WTC11 (cell line): ENCODE data around the gene NAALADL2. TPM values are rescaled to one million over a fixed set of nuclear protein-coding genes. Genes with fewer than 3 reads are reported as not detected.

Source experiments
- ATAC-seq: fragments of 200-7000 bp; cut with Tn5 transposase; 2 replicates; pipeline ENCODE4 v1.10.0; 2021; ENCODE audit warnings: mild to moderate bottlenecking, moderate library complexity
- CTCF ChIA-PET: fragments of 300-600 bp; sonication (Branson Sonifier 250); formaldehyde crosslinking; loops from one replicate; lab custom pipeline; 2021; ENCODE audit warnings: antibody characterized with exemption; lab: Charles Lee
- POLR2A ChIA-PET: fragments of 350-600 bp; sonication (Branson Sonifier 250); formaldehyde crosslinking; loops from one replicate; lab custom pipeline; 2021; ENCODE audit warnings: antibody characterized with exemption; lab: Charles Lee
- DNase-seq: peaks from one replicate; pipeline ENCODE4 v3.0.0; 2021; ENCODE audit warnings: low spot score
- H3K27ac Mint-ChIP-seq: 2 replicates; pipeline ENCODE4 v1.8.0; 2021; ENCODE audit warnings: mixed read lengths
- H3K27me3 Mint-ChIP-seq: 2 replicates; pipeline ENCODE4 v1.8.0; 2021; ENCODE audit warnings: low read depth, mild to moderate bottlenecking, moderate library complexity, mixed read lengths
- H3K36me3 Mint-ChIP-seq: 2 replicates; pipeline ENCODE4 v1.8.0; 2021; ENCODE audit warnings: mixed read lengths
- H3K4me1 Mint-ChIP-seq: 2 replicates; pipeline ENCODE4 v1.8.0; 2022; ENCODE audit warnings: mixed read lengths
- H3K4me3 Mint-ChIP-seq: 2 replicates; pipeline ENCODE4 v1.8.0; 2021; ENCODE audit warnings: mild to moderate bottlenecking, moderate library complexity, mixed read lengths
- H3K9me3 Mint-ChIP-seq: 2 replicates; pipeline ENCODE4 v1.8.0; 2021; ENCODE audit warnings: mixed read lengths
- EMX1 ChIP-seq: fragments of 250-450 bp; sonication (Bioruptor Pico); IDR thresholded peaks from 2 replicates; pipeline ENCODE4 v1.8.0; 2021; ENCODE audit warnings: mild to moderate bottlenecking
- ESRRA ChIP-seq: sonication (generic); formaldehyde crosslinking; IDR thresholded peaks from 2 replicates; pipeline ENCODE4 v1.8.1; 2022; ENCODE audit warnings: mild to moderate bottlenecking, missing genetic modification reagents, borderline replicate concordance
- GABPB1 ChIP-seq: sonication (generic); formaldehyde crosslinking; IDR thresholded peaks from 2 replicates; pipeline ENCODE4 v1.8.1; 2023; ENCODE audit warnings: mild to moderate bottlenecking, missing genetic modification reagents
- KAT7 ChIP-seq: sonication (generic); formaldehyde crosslinking; IDR thresholded peaks from 2 replicates; pipeline ENCODE4 v1.8.1; 2023; ENCODE audit warnings: missing genetic modification reagents, mild to moderate bottlenecking, borderline replicate concordance
- MXD4 ChIP-seq: fragments of 250-450 bp; sonication (Bioruptor Pico); IDR thresholded peaks from 2 replicates; pipeline ENCODE4 v1.8.0; 2021; ENCODE audit warnings: mild to moderate bottlenecking, moderate library complexity, borderline replicate concordance
- OVOL2 ChIP-seq: fragments of 250-450 bp; sonication (Bioruptor Pico); IDR thresholded peaks from 2 replicates; pipeline ENCODE4 v1.9.0; 2021; ENCODE audit warnings: mild to moderate bottlenecking, borderline replicate concordance
- RORB ChIP-seq: fragments of 250-450 bp; sonication (Bioruptor Pico); IDR thresholded peaks from 2 replicates; pipeline ENCODE4 v1.9.0; 2021; ENCODE audit warnings: mild to moderate bottlenecking
- SMAD4 ChIP-seq: sonication (generic); formaldehyde crosslinking; IDR thresholded peaks from 2 replicates; pipeline ENCODE4 v1.8.0; 2022; ENCODE audit warnings: mild to moderate bottlenecking, missing genetic modification reagents
- TEAD4 ChIP-seq: sonication (generic); formaldehyde crosslinking; IDR thresholded peaks from 2 replicates; pipeline ENCODE4 v1.8.0; 2022; ENCODE audit warnings: mild to moderate bottlenecking, missing genetic modification reagents
- TP53 ChIP-seq: sonication (generic); formaldehyde crosslinking; IDR thresholded peaks from 2 replicates; pipeline ENCODE4 v1.8.1; 2023; ENCODE audit warnings: mild to moderate bottlenecking, missing genetic modification reagents
- ZNF317 ChIP-seq: sonication (generic); formaldehyde crosslinking; IDR thresholded peaks from 2 replicates; pipeline ENCODE4 v1.8.1; 2023; ENCODE audit warnings: low read depth, mild to moderate bottlenecking, moderate library complexity, missing genetic modification reagents, borderline replicate concordance
- total RNA-seq: library from RNA; stranded (reverse); gene quantifications from 3 replicates; pipeline ENCODE4 v1.2.3, GENCODE V29; 2021
- TF ChIP-seq, protein P1 (sequence below): sonication (generic); formaldehyde crosslinking; conservative IDR thresholded peaks from 2 replicates; pipeline ENCODE4 v1.8.1; 2023; ENCODE audit warnings: mild to moderate bottlenecking, low read depth, missing genetic modification reagents, moderate library complexity
- TF ChIP-seq, protein P2 (sequence below): sonication (generic); formaldehyde crosslinking; IDR thresholded peaks from 2 replicates; pipeline ENCODE4 v1.8.1; 2022; ENCODE audit warnings: missing genetic modification reagents, borderline replicate concordance
- TF ChIP-seq, protein P3 (sequence below): sonication (generic); formaldehyde crosslinking; IDR thresholded peaks from 2 replicates; pipeline ENCODE4 v1.8.0; 2023; ENCODE audit warnings: missing genetic modification reagents
- TF ChIP-seq, protein P4 (sequence below): fragments of 250-450 bp; sonication (Bioruptor Pico); IDR thresholded peaks from 2 replicates; pipeline ENCODE4 v1.8.0; 2021; ENCODE audit warnings: mild to moderate bottlenecking
- TF ChIP-seq, protein P5 (sequence below): sonication (generic); formaldehyde crosslinking; IDR thresholded peaks from 2 replicates; pipeline ENCODE4 v1.8.0; 2023; ENCODE audit warnings: missing genetic modification reagents, mild to moderate bottlenecking, borderline replicate concordance
- TF ChIP-seq, protein P6 (sequence below): sonication (generic); formaldehyde crosslinking; IDR thresholded peaks from 2 replicates; pipeline ENCODE4 v1.8.1; 2022; ENCODE audit warnings: mild to moderate bottlenecking, missing genetic modification reagents, moderate library complexity, borderline replicate concordance

NAALADL2 gene
- total RNA-seq, 1 experiment from 2014 or later, result 1.2 TPM

DNA sequence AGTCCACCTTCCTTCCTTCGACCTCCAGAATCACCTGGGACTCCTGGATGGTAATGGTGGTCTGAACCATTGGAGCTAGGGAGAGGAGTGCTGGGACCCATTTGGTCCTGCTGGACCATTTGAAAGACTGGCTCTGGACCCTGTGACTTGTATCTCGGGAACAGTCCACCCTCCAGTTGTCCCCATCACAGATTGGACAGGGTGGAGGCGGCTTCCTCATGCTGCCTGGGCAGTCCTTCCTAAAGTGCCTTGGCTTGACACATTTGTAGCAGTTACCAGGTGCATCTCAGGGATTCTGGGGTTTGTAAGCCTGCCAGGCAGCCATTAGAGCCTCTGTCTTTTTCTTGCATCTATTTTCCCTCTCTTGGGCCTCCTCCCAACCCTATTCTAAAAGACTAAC lies 758.1 kb downstream of the NAALADL2 start (continued):
- TF ChIP-seq, protein P1, sequence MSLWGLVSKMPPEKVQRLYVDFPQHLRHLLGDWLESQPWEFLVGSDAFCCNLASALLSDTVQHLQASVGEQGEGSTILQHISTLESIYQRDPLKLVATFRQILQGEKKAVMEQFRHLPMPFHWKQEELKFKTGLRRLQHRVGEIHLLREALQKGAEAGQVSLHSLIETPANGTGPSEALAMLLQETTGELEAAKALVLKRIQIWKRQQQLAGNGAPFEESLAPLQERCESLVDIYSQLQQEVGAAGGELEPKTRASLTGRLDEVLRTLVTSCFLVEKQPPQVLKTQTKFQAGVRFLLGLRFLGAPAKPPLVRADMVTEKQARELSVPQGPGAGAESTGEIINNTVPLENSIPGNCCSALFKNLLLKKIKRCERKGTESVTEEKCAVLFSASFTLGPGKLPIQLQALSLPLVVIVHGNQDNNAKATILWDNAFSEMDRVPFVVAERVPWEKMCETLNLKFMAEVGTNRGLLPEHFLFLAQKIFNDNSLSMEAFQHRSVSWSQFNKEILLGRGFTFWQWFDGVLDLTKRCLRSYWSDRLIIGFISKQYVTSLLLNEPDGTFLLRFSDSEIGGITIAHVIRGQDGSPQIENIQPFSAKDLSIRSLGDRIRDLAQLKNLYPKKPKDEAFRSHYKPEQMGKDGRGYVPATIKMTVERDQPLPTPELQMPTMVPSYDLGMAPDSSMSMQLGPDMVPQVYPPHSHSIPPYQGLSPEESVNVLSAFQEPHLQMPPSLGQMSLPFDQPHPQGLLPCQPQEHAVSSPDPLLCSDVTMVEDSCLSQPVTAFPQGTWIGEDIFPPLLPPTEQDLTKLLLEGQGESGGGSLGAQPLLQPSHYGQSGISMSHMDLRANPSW (CRISPR knock-in tag), result no peak
- no peak for TF ChIP-seq ESRRA (CRISPR knock-in tag)

DNA sequence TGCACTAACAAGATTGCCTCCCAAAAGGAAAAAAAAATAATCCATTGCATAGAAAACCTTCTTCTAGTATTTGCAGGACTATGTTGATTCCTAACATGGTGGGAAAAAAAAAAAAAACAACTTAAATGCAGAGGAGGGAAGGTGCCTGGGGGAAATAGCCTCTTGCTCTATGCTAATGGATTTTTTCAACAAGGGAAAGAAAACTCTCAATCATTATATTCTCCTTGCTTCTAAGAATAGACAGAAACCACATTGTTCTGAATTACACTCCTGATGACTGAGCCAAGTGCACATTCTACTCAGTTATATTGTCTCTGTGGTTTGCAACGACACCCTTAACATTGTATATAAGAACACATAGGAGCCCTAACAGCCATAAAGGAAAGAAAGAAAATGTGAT lies 760.2 kb downstream of the NAALADL2 start:
- Mint-ChIP-seq H3K4me1 (0 out of 2 replicates have a peak, but pooled peaks cover 6% of the 10 kb centered on the region), H3K9me3 (peaks cover 11% of the 10 kb centered on the region), H3K36me3 (no peaks in the 10 kb centered on the region), H3K4me3 (no peak overlapping the region), H3K27me3 (no peaks in the 10 kb centered on the region), H3K27ac (no peak overlapping the region)
- CTCF ChIA-PET, result no interaction called here
- DNase-seq (no peak), ATAC-seq (no peak)
- POLR2A ChIA-PET, result no interaction called here
- TF ChIP-seq, protein P2, sequence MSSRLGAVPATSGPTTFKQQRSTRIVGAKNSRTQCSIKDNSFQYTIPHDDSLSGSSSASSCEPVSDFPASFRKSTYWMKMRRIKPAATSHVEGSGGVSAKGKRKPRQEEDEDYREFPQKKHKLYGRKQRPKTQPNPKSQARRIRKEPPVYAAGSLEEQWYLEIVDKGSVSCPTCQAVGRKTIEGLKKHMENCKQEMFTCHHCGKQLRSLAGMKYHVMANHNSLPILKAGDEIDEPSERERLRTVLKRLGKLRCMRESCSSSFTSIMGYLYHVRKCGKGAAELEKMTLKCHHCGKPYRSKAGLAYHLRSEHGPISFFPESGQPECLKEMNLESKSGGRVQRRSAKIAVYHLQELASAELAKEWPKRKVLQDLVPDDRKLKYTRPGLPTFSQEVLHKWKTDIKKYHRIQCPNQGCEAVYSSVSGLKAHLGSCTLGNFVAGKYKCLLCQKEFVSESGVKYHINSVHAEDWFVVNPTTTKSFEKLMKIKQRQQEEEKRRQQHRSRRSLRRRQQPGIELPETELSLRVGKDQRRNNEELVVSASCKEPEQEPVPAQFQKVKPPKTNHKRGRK, result no peak
- TF ChIP-seq EMX1 (CRISPR knock-in tag), result no peak
- TF ChIP-seq, protein P3, sequence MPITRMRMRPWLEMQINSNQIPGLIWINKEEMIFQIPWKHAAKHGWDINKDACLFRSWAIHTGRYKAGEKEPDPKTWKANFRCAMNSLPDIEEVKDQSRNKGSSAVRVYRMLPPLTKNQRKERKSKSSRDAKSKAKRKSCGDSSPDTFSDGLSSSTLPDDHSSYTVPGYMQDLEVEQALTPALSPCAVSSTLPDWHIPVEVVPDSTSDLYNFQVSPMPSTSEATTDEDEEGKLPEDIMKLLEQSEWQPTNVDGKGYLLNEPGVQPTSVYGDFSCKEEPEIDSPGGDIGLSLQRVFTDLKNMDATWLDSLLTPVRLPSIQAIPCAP (CRISPR knock-in tag), result no peak
- TF ChIP-seq ESRRA (CRISPR knock-in tag), result no peak
- no peak for TF ChIP-seq MXD4 (CRISPR knock-in tag)
- TF ChIP-seq KAT7, result no peak
- TF ChIP-seq, protein P4, sequence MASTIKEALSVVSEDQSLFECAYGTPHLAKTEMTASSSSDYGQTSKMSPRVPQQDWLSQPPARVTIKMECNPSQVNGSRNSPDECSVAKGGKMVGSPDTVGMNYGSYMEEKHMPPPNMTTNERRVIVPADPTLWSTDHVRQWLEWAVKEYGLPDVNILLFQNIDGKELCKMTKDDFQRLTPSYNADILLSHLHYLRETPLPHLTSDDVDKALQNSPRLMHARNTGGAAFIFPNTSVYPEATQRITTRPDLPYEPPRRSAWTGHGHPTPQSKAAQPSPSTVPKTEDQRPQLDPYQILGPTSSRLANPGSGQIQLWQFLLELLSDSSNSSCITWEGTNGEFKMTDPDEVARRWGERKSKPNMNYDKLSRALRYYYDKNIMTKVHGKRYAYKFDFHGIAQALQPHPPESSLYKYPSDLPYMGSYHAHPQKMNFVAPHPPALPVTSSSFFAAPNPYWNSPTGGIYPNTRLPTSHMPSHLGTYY (CRISPR knock-in tag), result no peak
- TF ChIP-seq, protein P5, sequence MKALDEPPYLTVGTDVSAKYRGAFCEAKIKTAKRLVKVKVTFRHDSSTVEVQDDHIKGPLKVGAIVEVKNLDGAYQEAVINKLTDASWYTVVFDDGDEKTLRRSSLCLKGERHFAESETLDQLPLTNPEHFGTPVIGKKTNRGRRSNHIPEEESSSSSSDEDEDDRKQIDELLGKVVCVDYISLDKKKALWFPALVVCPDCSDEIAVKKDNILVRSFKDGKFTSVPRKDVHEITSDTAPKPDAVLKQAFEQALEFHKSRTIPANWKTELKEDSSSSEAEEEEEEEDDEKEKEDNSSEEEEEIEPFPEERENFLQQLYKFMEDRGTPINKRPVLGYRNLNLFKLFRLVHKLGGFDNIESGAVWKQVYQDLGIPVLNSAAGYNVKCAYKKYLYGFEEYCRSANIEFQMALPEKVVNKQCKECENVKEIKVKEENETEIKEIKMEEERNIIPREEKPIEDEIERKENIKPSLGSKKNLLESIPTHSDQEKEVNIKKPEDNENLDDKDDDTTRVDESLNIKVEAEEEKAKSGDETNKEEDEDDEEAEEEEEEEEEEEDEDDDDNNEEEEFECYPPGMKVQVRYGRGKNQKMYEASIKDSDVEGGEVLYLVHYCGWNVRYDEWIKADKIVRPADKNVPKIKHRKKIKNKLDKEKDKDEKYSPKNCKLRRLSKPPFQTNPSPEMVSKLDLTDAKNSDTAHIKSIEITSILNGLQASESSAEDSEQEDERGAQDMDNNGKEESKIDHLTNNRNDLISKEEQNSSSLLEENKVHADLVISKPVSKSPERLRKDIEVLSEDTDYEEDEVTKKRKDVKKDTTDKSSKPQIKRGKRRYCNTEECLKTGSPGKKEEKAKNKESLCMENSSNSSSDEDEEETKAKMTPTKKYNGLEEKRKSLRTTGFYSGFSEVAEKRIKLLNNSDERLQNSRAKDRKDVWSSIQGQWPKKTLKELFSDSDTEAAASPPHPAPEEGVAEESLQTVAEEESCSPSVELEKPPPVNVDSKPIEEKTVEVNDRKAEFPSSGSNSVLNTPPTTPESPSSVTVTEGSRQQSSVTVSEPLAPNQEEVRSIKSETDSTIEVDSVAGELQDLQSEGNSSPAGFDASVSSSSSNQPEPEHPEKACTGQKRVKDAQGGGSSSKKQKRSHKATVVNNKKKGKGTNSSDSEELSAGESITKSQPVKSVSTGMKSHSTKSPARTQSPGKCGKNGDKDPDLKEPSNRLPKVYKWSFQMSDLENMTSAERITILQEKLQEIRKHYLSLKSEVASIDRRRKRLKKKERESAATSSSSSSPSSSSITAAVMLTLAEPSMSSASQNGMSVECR (CRISPR knock-in tag), result no peak
- no peak for TF ChIP-seq OVOL2 (CRISPR knock-in tag)
- no peak for TF ChIP-seq TP53 (CRISPR knock-in tag)
- TF ChIP-seq SMAD4 (CRISPR knock-in tag), result no peak
- TF ChIP-seq, protein P6, sequence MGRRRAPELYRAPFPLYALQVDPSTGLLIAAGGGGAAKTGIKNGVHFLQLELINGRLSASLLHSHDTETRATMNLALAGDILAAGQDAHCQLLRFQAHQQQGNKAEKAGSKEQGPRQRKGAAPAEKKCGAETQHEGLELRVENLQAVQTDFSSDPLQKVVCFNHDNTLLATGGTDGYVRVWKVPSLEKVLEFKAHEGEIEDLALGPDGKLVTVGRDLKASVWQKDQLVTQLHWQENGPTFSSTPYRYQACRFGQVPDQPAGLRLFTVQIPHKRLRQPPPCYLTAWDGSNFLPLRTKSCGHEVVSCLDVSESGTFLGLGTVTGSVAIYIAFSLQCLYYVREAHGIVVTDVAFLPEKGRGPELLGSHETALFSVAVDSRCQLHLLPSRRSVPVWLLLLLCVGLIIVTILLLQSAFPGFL (CRISPR knock-in tag), result no peak
- no peak for TF ChIP-seq ZNF317 (CRISPR knock-in tag)
- no peak for TF ChIP-seq TEAD4 (CRISPR knock-in tag)
- TF ChIP-seq GABPB1 (CRISPR knock-in tag), result no peak
- TF ChIP-seq RORB (CRISPR knock-in tag), result no peak
